SK-N-SH treated with all-trans-retinoic acid at 6 μM for 48 hours (cell line): ENCODE results near the gene RRP36.

Experiments
- ATAC-seq: fragments of 200-7000 bp; cut with Tn5 transposase; 3 replicates; pipeline ENCODE4 v1.9.1; 2020; ENCODE audit warnings: mild to moderate bottlenecking, moderate library complexity
- BACH2 ChIP-seq: fragments of 250-450 bp; sonication (Bioruptor Pico); IDR thresholded peaks from 2 replicates; pipeline ENCODE4 v1.9.0; 2021; ENCODE audit warnings: mild to moderate bottlenecking, borderline replicate concordance
- CREB5 ChIP-seq: fragments of 250-450 bp; sonication (Bioruptor Pico); IDR thresholded peaks from 2 replicates; pipeline ENCODE4 v1.5.1; 2020; ENCODE audit warnings: low read depth, mild to moderate bottlenecking, moderate library complexity
- ESRRG ChIP-seq: fragments of 250-450 bp; sonication (Bioruptor Pico); IDR thresholded peaks from 2 replicates; pipeline ENCODE4 v1.6.1; 2021; ENCODE audit warnings: mild to moderate bottlenecking
- GLIS3 ChIP-seq: fragments of 250-450 bp; sonication (Bioruptor Pico); IDR thresholded peaks from 2 replicates; pipeline ENCODE4 v1.5.0; 2020; ENCODE audit warnings: mild to moderate bottlenecking, moderate library complexity
- PATZ1 ChIP-seq: fragments of 250-450 bp; sonication (Bioruptor Pico); IDR thresholded peaks from 2 replicates; pipeline ENCODE4 v1.8.0; 2020; ENCODE audit warnings: mild to moderate bottlenecking, moderate library complexity, borderline replicate concordance
- SNAI2 ChIP-seq: fragments of 250-450 bp; sonication (Bioruptor Pico); IDR thresholded peaks from 2 replicates; pipeline ENCODE4 v1.5.0; 2020; ENCODE audit warnings: mild to moderate bottlenecking, moderate library complexity
- TCF4 ChIP-seq: fragments of 250-450 bp; sonication (Bioruptor Pico); IDR thresholded peaks from 2 replicates; pipeline ENCODE4 v1.8.0; 2021; ENCODE audit warnings: mild to moderate bottlenecking, moderate library complexity, borderline replicate concordance
- TSHZ2 ChIP-seq: fragments of 250-450 bp; sonication (Bioruptor Pico); IDR thresholded peaks from 2 replicates; pipeline ENCODE4 v1.5.0; 2020; ENCODE audit warnings: mild to moderate bottlenecking, moderate library complexity
- ZC3H10 ChIP-seq: fragments of 250-450 bp; sonication (Bioruptor Pico); IDR thresholded peaks from 2 replicates; pipeline ENCODE4 v1.5.1; 2021; ENCODE audit warnings: mild to moderate bottlenecking, moderate library complexity
- ZFP3 ChIP-seq: fragments of 250-450 bp; sonication (Bioruptor Pico); IDR thresholded peaks from 2 replicates; pipeline ENCODE4 v1.5.0; 2020; ENCODE audit warnings: mild to moderate bottlenecking, moderate library complexity
- ZNF565 ChIP-seq: fragments of 450-650 bp; formaldehyde crosslinking; conservative IDR thresholded peaks from 2 replicates; pipeline ENCODE4 v1.5.0; 2020; ENCODE audit warnings: low read depth, mild to moderate bottlenecking, moderate library complexity
- ZNF70 ChIP-seq: fragments of 450-650 bp; formaldehyde crosslinking; IDR thresholded peaks from 2 replicates; pipeline ENCODE4 v1.5.0; 2020; ENCODE audit warnings: mild to moderate bottlenecking, moderate library complexity
- ZNF8 ChIP-seq: fragments of 450-650 bp; formaldehyde crosslinking; IDR thresholded peaks from 2 replicates; pipeline ENCODE4 v1.5.0; 2020; ENCODE audit warnings: mild to moderate bottlenecking, moderate library complexity

RRP36 gene

GRCh38 chr6:43020052-43020705 lies 1.2 kb upstream of the RRP36 start:
- ATAC-seq: no peak
- TF ChIP-seq CREB5 (CRISPR knock-in tag) (no peak), TCF4 (CRISPR knock-in tag) (no peak), ZNF8 (no peak), PATZ1 (CRISPR knock-in tag) (no peak), BACH2 (CRISPR knock-in tag) (no peak), TSHZ2 (CRISPR knock-in tag) (no peak), ESRRG (no peak), ZC3H10 (CRISPR knock-in tag) (no peak)
- TF ChIP-seq, all 23 proteins: peak for 0

GRCh38 chr6:43020847-43021246 lies 576 bp upstream of the RRP36 start:
- ATAC-seq: peak; percentile 7
- no peak for TF ChIP-seq TSHZ2 (CRISPR knock-in tag)

- no peak for ATAC-seq
- TF ChIP-seq CREB5 (CRISPR knock-in tag) (no peak), ZNF565 (no peak), ESRRG (no peak), SNAI2 (no peak), ZNF8 (no peak), TCF4 (CRISPR knock-in tag) (no peak), ZNF70 (CRISPR knock-in tag) (no peak)
Observed at GRCh38 chr6:43024436-43024835, 3.0 kb downstream of the RRP36 start.

- no peak for ATAC-seq
- no peak for TF ChIP-seq ZFP3 (CRISPR knock-in tag)
- TF ChIP-seq PATZ1 (CRISPR knock-in tag): no peak
- no peak for TF ChIP-seq ZNF565
- no peak for TF ChIP-seq ZNF70 (CRISPR knock-in tag)
- TF ChIP-seq GLIS3 (CRISPR knock-in tag): no peak
Observed at GRCh38 chr6:43026365-43026764, 4.9 kb downstream of the RRP36 start.
